SU-DHL-6 (cell line): Measurements from ENCODE around the gene EEF1AKMT3.

Experiments used
- EZH2phosphoT487 ChIP-seq: fragments of 200-600 bp; sonication (generic), shearing (Covaris generic); conservative IDR thresholded peaks from 2 replicates; pipeline ENCODE4 v1.6.1; 2018; ENCODE audit warnings: mild to moderate bottlenecking, antibody characterized with exemption, low read length, moderate library complexity, mixed read lengths
- TF ChIP-seq, protein P1 (sequence below): fragments of 200-600 bp; sonication (generic); IDR thresholded peaks from one replicate; pipeline ENCODE4 v1.5.1; 2017; ENCODE audit warnings: antibody characterized with exemption, mild to moderate bottlenecking, low read length, moderate library complexity; ENCODE audit not compliant: insufficient read depth, poor library complexity, severe bottlenecking

DNA sequence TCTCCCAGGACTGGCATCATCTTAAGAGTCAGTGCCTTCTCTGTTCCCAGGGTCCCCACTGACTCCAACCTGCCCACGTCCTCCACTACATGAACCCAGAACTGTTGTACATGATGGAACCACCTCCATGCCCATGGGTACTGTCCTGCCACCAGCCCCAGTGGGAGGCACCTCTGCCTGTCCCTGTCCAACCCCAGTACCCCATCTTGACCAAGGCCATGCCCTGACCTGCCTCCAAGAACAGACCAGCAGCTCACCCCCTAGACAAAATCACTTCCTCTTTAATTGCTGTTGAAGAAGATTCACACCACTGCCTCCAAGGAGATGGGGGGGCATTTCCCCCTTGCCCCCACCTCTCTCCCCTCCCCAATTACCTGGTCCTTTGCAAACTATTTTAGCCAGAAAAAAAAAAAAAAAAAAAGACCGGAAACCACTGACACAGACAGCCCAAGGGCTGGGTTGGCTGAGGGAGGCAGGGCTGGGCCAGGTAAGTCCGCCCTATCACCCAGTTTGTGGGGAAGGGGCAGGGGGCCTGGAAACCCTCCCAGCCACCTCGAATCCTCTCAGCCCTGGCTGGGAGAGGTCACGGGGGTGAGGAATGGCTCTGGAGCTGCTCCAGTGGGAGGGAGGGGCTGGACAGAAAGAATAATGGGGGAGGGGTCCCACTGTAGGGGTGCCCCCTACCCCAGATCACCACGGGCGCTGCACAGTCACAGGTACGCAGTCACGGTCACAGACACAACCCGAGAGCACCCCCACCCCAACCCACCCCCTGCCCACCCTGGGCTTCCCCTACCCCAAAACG, 47.3 kb upstream of the EEF1AKMT3 start:
- TF ChIP-seq, protein P1, sequence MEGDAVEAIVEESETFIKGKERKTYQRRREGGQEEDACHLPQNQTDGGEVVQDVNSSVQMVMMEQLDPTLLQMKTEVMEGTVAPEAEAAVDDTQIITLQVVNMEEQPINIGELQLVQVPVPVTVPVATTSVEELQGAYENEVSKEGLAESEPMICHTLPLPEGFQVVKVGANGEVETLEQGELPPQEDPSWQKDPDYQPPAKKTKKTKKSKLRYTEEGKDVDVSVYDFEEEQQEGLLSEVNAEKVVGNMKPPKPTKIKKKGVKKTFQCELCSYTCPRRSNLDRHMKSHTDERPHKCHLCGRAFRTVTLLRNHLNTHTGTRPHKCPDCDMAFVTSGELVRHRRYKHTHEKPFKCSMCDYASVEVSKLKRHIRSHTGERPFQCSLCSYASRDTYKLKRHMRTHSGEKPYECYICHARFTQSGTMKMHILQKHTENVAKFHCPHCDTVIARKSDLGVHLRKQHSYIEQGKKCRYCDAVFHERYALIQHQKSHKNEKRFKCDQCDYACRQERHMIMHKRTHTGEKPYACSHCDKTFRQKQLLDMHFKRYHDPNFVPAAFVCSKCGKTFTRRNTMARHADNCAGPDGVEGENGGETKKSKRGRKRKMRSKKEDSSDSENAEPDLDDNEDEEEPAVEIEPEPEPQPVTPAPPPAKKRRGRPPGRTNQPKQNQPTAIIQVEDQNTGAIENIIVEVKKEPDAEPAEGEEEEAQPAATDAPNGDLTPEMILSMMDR: no peak
- no peak for TF ChIP-seq EZH2phosphoT487
